GM18520 (cell line): ENCODE measurements around the gene ST6GALNAC2.
"Not testable (repeated sequence)": the region's sequence is repeated elsewhere in the genome, so short reads cannot be mapped to it uniquely, and the experiment has no call there.

ENCODE experiments used
- ATAC-seq: cut with Tn5 transposase; IDR thresholded peaks from one replicate; pipeline ENCODE4 v1.9.1; 2021; ENCODE audit not compliant: unreplicated experiment

The ST6GALNAC2 gene

DNA sequence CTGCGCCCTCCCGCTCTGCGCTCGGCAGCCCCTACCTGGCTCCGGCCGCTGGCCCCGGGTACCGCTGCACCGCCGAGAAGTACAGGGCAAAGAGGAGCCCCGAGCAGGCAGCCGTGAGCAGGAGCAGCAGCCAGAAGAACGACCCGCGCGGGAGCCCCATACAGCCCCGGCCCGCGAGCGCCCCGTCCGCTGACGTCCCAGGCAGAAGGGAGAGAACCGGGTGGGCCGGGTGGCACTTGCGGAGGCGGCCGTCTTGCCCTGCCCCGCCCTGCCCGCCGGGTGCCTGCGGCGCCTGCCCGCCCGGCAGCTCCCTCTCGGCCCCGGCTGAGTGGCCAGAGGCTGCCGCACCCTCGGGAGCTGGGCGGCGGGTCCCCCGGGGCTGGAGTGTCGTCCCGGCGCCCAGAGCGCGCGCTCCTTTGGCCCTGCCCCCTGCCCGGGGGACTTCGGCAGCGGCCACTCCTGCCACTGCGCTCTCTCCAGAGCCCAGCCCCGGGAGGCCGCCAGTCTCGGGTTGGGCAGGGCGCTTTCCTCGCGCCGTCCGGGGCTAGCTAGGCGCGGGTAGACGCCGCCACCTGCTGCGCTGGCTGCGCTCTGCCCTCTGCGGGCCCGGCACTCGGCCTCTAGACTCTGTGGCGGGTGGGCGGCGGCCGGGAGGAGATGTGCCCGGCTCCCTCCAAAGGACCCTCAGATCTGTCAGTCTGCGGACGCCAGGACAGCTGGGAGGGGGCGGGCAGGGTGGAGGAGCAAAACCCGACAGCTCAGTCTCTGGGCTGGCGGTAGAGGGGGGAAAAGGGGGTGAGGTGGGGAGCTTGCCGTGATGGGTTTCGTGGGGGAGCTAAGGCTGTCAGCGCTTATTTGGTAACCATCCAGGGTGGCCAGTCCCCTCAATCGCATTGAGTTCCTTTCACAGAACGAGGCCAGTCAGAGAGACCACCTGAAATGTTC lies at the start of gene ST6GALNAC2:
TSS of gene ST6GALNAC2 (minus strand) at position 212 of the 945 bp plus-strand sequence. CDS start at position 160, 52 bp downstream.
- ATAC-seq = no peak

GRCh38 chr17:76635039-76635438 lies 49.4 kb upstream of the ST6GALNAC2 start:
- ATAC-seq = no peak

DNA sequence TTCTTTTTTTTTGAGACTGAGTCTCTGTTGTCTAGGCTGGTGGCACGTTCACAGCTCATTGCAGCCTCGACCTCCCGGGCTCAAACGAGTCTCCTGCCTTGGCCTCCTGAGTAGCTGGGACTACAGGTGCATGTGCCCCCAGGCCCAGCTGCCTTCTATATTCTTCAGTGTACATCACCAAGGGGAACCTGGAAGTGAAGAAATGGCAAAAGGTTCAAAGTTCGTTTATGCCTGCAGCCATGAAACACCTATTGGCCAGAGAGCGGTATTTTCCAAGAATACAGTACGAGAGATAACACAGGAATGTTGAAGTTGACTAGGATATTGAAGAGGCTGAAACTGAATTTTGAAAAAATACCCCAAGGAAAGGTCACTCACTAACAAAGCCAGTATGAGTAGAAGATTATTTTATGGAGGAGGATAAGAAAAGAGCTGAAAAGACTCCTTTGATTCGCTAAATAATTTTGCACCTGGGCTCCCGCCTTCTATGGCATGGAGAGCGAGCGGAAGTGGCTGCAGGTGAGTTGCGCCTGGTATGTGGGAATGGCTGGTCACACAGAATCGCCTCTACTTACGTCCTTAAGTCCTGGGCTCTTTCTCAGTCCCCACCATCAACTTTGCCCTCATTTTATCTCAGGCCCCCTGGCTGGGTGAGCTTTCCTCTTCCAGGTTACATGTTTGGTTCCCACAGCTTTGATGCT lies 48.1 kb upstream of the ST6GALNAC2 start:
- no peak for ATAC-seq

GRCh38 chr17:76631821-76632565 lies 46.3 kb upstream of the ST6GALNAC2 start:
- ATAC-seq = no peak

GRCh38 chr17:76630151-76630550 lies 44.5 kb upstream of the ST6GALNAC2 start:
- ATAC-seq = no peak

- no peak for ATAC-seq
These were observed 41.9 kb upstream of the ST6GALNAC2 start for GRCh38 chr17:76627510-76627909.

GRCh38 chr17:76626442-76626841 lies 40.8 kb upstream of the ST6GALNAC2 start:
- ATAC-seq = no peak

DNA sequence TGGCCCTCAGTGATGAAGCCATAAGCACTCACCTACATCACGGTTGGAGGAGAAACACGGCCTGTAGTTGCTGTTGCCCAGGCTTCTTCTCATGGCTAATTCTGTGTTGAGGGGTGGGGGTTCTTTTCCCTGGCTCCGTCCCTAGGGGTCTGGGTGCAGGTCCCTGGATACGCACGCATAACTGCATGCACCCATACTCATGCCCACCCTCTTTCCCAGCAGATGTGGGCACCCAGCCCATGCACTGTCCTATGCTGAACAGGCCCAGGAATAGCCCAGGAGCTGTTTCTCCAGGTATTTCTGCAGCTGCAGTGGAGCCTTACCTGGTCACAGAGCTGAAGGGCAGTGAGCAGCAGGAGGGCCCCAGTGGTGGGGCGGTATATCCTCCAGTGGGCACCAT lies 39.8 kb upstream of the ST6GALNAC2 start:
- no peak for ATAC-seq

GRCh38 chr17:76623271-76624146 lies 37.8 kb upstream of the ST6GALNAC2 start:
- no peak for ATAC-seq

DNA sequence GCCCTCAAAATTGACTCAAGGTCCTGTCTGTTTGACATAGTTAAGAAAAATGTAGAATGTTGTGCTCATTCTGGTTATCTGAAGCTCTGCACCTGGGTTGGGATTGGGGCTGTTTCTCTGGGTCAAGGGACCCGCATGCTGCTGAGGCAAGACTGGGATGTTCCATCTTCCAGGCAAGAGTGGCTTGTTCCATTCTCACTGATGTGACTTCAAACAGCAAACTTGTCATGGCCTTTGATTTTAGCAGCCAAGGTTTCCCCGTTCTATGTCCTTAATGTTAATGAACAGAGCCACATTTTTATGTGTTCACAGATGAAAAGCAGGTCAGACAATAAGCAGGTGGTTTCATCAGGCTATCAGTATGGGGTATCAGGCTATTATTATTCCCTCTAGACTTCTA lies 32.2 kb upstream of the ST6GALNAC2 start:
- ATAC-seq = no peak

DNA sequence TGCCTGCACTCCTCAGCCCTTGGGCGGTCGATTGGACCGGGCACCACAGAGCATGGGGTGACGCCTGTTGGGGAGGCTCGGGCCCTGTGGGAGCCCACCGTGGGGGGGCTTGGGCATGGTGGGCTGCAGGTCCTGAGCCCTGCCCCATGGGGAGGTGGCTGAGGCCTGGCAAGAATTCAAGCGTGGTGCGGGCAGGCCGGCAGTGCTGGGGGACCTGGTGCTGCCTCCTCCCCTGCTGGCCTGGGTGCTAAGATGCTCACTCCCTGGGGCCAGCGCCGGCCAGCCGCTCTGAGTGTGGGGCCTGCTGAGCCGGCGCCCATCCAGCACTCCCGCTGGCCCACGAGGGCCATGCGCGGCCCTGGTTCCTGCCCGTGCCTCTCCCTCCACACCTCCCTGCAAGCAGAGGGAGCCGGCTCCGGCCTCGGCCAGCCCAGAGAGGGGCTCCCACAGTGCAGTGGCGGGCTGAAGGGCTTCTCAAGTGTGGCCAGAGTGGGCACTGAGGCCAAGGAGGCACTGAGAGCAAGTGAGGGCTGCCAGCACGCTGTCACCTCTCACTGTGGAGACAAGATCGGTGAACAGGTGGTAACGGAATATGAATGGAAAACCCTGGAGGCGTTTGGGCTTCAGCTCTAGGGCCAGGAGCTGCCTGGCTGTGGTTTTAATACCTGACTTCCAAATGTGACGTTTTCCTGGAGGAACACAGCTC lies 29.4 kb upstream of the ST6GALNAC2 start:
- ATAC-seq = no peak

DNA sequence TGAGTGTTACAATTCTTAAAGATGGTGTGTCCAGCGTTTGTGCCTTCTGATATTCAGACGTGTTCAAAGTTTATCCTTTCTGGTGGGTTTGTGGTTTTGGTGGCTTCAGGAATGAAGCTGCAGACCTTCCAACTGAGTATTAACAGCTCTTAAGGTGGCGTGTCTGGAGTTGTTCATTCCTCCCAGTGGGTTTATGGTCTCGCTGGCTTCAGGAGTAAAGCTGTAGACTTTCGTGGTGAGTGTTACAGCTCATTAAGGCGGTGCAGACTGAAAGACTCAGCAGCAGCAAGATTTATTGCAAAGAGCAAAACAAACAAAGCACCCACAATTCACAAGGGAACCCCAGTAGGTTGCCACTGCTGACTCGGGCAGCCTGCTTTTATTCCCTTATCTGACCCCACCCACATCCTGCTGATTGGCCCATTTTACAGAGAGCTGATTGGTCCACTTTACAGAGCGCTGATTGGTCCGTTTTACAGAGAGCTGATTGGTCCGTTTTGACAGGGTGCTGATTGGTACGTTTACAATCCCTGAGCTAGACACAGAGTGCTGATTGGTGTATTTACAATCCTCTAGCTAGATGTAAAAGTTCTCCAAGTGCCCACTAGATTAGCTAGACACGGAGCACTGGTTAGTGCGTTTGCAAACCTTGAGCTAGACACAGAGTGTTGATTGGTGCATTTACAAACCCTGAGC lies 28.6 kb upstream of the ST6GALNAC2 start:
- not testable (repeated sequence) for ATAC-seq

- no peak for ATAC-seq
These were observed 27.6 kb upstream of the ST6GALNAC2 start for GRCh38 chr17:76612977-76613851.

GRCh38 chr17:76612465-76612864 lies 26.8 kb upstream of the ST6GALNAC2 start:
- ATAC-seq = no peak

DNA sequence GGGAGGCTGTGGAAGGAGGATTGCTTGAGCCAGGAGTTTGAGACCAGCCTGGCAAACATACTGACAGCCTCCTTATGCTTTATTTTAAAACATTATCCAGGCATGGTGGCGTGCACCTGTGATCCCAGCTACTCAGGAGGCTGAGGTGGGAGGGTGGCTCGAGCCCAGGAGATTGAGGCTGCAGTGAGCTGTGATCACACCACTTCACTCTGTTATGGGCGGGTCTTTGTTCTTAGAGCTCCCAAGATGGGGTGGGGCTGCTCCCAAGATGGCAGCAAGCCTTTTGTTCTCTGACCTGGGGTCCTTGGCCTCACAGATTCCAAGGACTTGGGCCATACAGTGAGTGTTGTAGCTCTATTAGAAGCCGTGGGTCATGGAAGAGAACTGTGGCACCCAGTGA lies 26.1 kb upstream of the ST6GALNAC2 start:
- ATAC-seq = no peak

DNA sequence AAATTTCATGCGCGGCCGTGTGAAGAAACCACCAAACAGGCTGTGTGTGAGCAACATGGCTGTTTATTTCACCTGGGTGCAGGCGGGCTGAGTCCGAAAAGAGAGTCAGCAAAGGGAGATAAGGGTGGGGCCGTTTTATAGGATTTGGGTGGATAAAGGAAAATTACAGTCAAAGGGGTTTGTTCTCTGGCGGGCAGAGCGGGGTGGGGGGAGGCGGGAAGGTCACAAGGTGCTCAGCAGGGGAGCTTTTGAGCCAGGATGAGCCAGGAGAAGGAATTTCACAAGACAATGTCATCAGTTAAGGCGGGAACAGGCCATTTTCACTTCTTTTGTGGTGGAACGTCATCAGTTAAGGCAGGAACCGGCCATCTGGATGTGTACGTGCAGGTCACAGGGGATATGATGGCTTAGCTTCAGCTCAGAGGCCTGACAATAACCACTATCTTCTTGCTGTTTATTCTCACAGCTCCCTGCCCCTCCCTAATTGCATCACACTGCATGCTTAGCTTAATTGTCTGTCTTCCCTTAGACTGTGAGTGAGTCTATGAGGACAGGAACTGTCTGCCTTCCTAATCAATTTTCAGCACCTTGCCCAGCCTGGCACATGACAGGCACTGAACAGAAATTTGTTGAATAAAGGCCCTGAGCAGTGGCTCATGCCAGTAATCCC lies 25.6 kb upstream of the ST6GALNAC2 start:
- not testable (repeated sequence) for ATAC-seq

DNA sequence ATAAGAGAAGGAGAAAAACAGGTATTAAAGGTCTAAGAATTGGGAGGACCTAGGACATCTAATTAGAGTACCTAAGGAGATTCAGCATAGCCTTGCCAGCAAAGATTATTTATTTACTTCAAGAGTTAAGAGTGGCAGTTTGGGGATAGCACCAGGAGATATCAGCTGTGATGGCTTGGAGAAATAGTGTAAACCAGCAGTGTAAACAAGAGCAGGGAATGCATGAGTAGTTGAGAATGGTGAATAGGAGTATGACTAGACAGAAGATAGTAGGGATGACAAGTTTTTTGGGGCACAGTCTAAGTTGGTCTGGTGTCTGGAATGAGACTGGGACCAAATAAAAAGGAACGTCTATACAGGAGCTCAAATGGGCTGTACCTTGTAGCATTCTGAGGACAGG lies 21.0 kb upstream of the ST6GALNAC2 start:
- ATAC-seq = not testable (repeated sequence)

GRCh38 chr17:76601065-76601464 lies 15.4 kb upstream of the ST6GALNAC2 start:
- ATAC-seq = no peak
